ENCODE measurements around the gene ZDHHC22. TPM values are rescaled to one million over a fixed set of nuclear protein-coding genes. Genes with fewer than 3 reads are reported as not detected.

Gene ZDHHC22
- total RNA-seq, 2 experiments from 2014 or later: not detected

DNA sequence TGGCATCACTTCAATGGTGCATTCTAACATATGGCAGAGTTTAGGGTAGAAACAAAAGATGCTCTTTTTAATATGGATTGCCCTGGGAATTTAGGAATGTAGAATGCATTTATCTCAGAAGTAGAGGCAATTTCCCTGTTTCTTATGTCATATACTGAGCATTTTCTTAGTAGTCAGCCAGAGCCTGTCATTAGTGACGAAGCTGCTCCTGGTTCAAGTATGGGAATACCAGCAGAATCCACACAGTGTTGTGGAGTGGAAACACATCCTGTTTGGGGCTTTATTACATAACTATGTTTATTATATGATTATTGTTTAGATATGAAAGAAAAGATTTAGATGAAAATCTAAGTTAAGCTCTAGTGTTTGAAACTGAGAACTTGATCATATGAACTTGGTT, 31.3 kb downstream of the ZDHHC22 start:
- no peaks in the 10 kb centered on the region for H3K27me3 ChIP-seq (ENCODE audit: control insufficient read depth in 1 of 2, insufficient read depth in 2 of 2, low read length in 2 of 2)
- intact Hi-C loops (cut with DNase I, micrococcal nuclease): no loop called here
- DNase-seq: no peak
- H3K4me1 ChIP-seq (ENCODE audit: insufficient read depth, low read length): no peaks in the 10 kb centered on the region
- no peak overlapping the region for H3K27ac ChIP-seq (ENCODE audit: low read depth in 1 of 2, low read length in 2 of 2)
- H3K4me3 Mint-ChIP-seq: no peak overlapping the region
- ATAC-seq (ENCODE audit: poor library complexity): no peak
- H3K36me3 Mint-ChIP-seq (ENCODE audit: low read depth): peaks cover 84% of the 10 kb centered on the region
- ChIA-PET CTCF (interaction anchor here (0.7 to 2.0 kb wide), 3 partner anchors 8 to 15 kb away, joined by 3 to 4 read pairs (median 3); no protein-coding TSS in a partner anchor), POLR2A (no interaction called here)
- H3K4me3 ChIP-seq (ENCODE audit: low read length): no peak overlapping the region
- H3K9me3 ChIP-seq (ENCODE audit: control insufficient read depth in 1 of 2, insufficient read depth in 1 of 2, low read length in 2 of 2): no peaks in the 10 kb centered on the region
- TF ChIP-seq, protein P1, sequence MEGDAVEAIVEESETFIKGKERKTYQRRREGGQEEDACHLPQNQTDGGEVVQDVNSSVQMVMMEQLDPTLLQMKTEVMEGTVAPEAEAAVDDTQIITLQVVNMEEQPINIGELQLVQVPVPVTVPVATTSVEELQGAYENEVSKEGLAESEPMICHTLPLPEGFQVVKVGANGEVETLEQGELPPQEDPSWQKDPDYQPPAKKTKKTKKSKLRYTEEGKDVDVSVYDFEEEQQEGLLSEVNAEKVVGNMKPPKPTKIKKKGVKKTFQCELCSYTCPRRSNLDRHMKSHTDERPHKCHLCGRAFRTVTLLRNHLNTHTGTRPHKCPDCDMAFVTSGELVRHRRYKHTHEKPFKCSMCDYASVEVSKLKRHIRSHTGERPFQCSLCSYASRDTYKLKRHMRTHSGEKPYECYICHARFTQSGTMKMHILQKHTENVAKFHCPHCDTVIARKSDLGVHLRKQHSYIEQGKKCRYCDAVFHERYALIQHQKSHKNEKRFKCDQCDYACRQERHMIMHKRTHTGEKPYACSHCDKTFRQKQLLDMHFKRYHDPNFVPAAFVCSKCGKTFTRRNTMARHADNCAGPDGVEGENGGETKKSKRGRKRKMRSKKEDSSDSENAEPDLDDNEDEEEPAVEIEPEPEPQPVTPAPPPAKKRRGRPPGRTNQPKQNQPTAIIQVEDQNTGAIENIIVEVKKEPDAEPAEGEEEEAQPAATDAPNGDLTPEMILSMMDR (IDR thresholded peaks at IDR 0.05): no peak
- peaks cover 78% of the 10 kb centered on the region for H3K36me3 ChIP-seq (ENCODE audit: insufficient read depth, low read length)
- H3K27me3 Mint-ChIP-seq: no peaks in the 10 kb centered on the region
- no peak overlapping the region for H3K27ac Mint-ChIP-seq
- no peaks in the 10 kb centered on the region for H3K9me3 Mint-ChIP-seq
- no peaks in the 10 kb centered on the region for H3K4me1 Mint-ChIP-seq (ENCODE audit: low read depth)

DNA sequence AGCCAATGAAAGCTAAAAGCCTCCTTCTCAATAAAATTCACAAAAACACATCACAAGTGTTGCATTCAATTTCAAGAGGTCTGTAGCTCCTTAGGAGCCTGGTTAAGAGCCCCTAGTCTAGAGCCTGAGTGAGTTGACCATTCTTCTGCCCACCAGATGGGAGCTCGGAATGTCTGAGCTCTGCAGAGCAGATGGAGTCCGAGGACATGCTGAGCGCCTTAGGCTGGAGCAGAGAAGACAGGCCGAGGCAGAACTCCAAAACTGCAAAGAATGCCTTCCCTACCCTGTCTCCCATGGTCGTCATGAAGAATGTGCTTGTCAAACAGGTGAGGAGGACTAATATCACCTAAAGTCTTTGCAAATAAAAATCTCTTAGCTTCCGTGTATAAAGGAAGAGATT, 31.9 kb downstream of the ZDHHC22 start:
- ChIA-PET CTCF (interaction anchor here (1.2 to 2.0 kb wide), 2 partner anchors 10 to 14 kb away, joined by 3 to 4 read pairs; no protein-coding TSS in a partner anchor), POLR2A (interaction anchor here (1.3 kb wide), 1 partner anchor 14 kb away, joined by 12 read pairs; no protein-coding TSS in a partner anchor)
- H3K27me3 ChIP-seq (ENCODE audit: control insufficient read depth in 1 of 2, insufficient read depth in 2 of 2, low read length in 2 of 2): no peaks in the 10 kb centered on the region
- H3K9me3 ChIP-seq (ENCODE audit: control insufficient read depth in 1 of 2, insufficient read depth in 1 of 2, low read length in 2 of 2): no peaks in the 10 kb centered on the region
- no peaks in the 10 kb centered on the region for H3K4me1 Mint-ChIP-seq (ENCODE audit: low read depth)
- H3K9me3 Mint-ChIP-seq: no peaks in the 10 kb centered on the region
- no peak for DNase-seq
- no peak for ATAC-seq (ENCODE audit: poor library complexity)
- H3K4me3 Mint-ChIP-seq: no peak overlapping the region
- H3K36me3 Mint-ChIP-seq (ENCODE audit: low read depth): peaks cover 79% of the 10 kb centered on the region
- peaks cover 72% of the 10 kb centered on the region for H3K36me3 ChIP-seq (ENCODE audit: insufficient read depth, low read length)
- no peaks in the 10 kb centered on the region for H3K27me3 Mint-ChIP-seq
- H3K4me3 ChIP-seq (ENCODE audit: low read length): no peak overlapping the region
- intact Hi-C loops (cut with DNase I, micrococcal nuclease): no loop called here
- H3K27ac Mint-ChIP-seq: no peak overlapping the region
- TF ChIP-seq, protein P1 (IDR thresholded peaks at IDR 0.05): no peak
- H3K4me1 ChIP-seq (ENCODE audit: insufficient read depth, low read length): no peaks in the 10 kb centered on the region
- H3K27ac ChIP-seq (ENCODE audit: low read depth in 1 of 2, low read length in 2 of 2): no peak overlapping the region

DNA sequence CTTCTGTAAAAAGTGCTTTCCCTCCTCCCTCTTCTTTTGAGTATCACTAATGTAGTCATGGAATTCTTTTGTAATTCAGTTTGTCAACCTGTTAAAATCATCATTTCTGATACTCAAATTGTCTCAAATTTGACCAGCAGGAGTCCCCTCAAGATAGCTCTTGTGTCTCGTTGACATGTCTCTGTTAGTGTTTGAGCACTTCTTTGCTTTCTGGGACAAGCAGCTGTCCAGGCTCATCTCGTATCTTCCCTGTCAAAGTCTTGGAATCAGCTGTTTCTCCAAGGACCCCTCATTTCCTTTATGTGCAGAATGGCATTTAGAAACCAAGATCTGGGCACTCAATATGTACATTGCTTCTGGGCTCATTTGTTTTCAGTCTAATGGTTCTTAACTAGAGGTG, 32.8 kb downstream of the ZDHHC22 start:
- ChIA-PET CTCF (interaction anchor here (1.1 kb wide), 1 partner anchor 39 kb away, joined by 3 read pairs; no protein-coding TSS in a partner anchor), POLR2A (interaction anchor here (1.1 to 1.6 kb wide), 3 partner anchors 10 to 15 kb away, joined by 3 to 12 read pairs (median 4); partner anchors contain the start of gene CIPC)
- no peaks in the 10 kb centered on the region for H3K27me3 ChIP-seq (ENCODE audit: control insufficient read depth in 1 of 2, insufficient read depth in 2 of 2, low read length in 2 of 2)
- H3K4me3 ChIP-seq (ENCODE audit: low read length): no peak overlapping the region
- no peaks in the 10 kb centered on the region for H3K4me1 Mint-ChIP-seq (ENCODE audit: low read depth)
- no peak for DNase-seq
- TF ChIP-seq, protein P1 (IDR thresholded peaks at IDR 0.05): no peak
- H3K4me3 Mint-ChIP-seq: no peak overlapping the region
- H3K27me3 Mint-ChIP-seq: no peaks in the 10 kb centered on the region
- intact Hi-C loops (cut with DNase I, micrococcal nuclease): loop anchor here in 1 of 2 experiments (1.0 kb wide), 1 partner anchor 17 kb away; no protein-coding TSS in a partner anchor
- H3K4me1 ChIP-seq (ENCODE audit: insufficient read depth, low read length): no peaks in the 10 kb centered on the region
- no peak overlapping the region for H3K27ac Mint-ChIP-seq
- peaks cover 75% of the 10 kb centered on the region for H3K36me3 Mint-ChIP-seq (ENCODE audit: low read depth)
- H3K27ac ChIP-seq (ENCODE audit: low read depth in 1 of 2, low read length in 2 of 2): no peak overlapping the region
- no peak for ATAC-seq (ENCODE audit: poor library complexity)
- peaks cover 63% of the 10 kb centered on the region for H3K36me3 ChIP-seq (ENCODE audit: insufficient read depth, low read length)
- H3K9me3 ChIP-seq (ENCODE audit: control insufficient read depth in 1 of 2, insufficient read depth in 1 of 2, low read length in 2 of 2): no peaks in the 10 kb centered on the region
- no peaks in the 10 kb centered on the region for H3K9me3 Mint-ChIP-seq
